ENCODE measurements around the gene MPLKIP.
"Not testable (repeated sequence)": the region's sequence is repeated elsewhere in the genome, so short reads cannot be mapped to it uniquely, and the experiment has no call there.

Gene MPLKIP

DNA sequence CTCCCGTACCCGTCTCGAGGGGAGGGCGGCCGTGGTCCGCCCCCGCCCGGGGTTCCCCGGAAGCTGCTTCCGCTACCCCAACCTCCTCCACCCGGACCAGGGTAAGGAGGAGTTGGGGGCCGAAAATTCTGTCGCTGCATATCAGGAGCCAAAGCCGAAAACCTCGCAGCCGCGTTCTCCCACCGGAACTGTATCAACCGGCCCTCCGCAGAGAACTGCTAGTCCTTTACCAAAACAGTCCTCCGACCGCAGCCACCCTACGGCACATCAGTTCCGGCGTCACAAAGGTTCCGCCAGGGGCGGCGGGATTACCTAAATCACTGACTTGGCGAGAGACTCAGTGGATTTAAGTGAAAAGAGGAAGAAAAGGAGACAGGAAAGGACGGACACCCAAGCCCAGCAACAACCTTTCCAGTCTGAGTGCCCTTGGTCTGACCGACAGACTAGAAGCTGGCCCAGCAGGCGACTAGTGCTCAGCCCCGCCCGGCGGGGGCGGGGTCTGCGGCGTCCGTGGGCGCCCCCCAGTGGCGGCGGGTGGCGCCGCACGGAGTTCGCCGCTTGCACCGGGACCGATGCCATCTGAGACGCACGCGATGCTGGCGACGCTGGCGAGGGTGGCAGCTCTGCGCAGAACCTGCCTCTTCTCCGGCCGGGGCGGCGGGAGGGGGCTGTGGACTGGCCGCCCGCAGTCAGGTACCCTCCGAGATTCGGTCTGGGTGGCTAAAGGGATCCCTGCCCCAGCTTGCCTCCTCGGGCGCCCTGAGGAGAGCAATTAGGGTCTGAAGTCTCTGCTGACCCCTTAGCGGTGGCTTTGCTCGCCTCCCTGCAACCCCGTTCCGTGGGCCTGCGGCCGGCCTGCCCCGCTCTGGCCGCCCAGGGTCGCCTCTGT lies at the start of gene MPLKIP, which contains the start of gene SUGCT:
Gene MPLKIP, minus strand, starts transcription at position 195 of the 889 bp plus-strand sequence. Its CDS starts 55 bp downstream, at position 140.
Gene SUGCT, plus strand, starts transcription at position 578 of the 889 bp plus-strand sequence.
- peak; percentile 93 for DNase-seq

GRCh38 chr7:40182452-40182851 lies 48.0 kb upstream of the MPLKIP start:
- no peak for DNase-seq

DNA sequence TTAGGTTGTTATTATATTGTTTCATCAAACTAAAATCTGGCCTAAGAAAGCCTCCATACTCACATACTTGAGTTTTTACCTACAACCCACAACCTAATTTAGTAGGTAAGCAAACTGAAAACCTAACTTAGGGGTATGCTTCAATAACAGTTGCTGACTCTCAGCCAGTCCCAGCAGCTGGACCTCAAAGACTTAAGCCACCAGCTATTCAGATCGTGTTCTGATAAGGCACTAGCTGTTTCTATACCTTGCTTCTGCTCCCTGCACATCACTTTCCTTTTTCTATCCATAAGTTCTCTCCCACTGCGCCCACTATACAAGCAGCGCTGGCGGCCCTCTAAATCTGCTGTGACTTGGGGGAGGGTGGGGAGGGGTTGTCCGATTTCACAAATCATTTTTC lies 42.6 kb upstream of the MPLKIP start:
- DNase-seq: no peak

DNA sequence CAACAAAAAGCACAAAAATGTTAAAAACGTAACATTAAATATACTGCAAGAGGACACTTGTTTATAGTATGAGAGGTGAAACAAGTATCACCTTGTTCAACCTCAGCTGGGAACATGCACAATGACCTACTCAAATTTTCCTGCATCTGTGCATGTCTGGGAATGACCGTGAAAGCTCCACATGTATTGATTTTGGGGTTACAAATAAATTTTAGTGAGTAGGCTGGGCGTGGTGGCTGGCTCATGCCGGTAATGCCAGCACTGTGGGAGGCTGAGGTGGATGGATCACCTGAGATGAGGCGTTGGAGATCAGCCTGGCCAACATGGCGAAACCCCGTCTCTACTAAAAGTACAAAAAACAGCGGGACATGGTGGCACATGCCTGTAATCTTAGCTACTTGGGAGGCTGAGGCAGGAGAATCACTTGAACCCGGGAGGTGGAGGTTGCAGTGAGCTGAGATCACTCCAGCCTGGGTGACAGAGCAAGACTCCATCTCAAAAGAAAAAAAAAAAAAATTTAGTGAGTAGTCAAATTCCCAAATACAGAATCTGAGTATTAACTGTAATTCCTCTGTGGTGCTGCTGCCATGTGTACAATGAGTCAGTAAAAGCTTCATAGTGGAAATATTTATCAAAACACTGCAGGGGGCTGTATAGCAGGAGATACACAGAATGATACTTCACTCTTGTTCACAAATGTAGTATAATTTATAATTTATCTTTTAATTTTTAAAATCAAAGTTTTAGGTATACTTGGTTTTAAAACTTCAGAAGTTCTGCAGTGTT lies 41.5 kb upstream of the MPLKIP start:
- DNase-seq: no peak

DNA sequence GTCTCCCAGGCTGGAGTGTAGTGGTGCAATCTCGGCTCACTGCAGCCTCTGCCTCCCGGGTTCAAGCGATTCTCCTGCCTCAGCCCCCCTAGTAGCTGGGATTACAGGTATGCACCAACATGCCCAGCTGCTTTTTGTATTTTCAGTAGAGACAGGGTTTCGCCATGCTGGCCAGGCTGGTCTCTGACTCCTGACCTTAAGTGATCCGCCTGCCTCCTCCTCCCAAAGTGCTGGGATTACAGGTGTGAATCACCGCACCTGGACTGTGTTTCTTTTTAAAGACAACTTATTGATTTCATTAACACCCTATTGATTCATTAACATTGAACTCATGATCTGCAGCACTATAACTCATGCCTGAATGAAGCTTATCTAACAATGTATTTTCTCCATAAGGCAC lies 40.8 kb upstream of the MPLKIP start:
- DNase-seq: not testable (repeated sequence)

- not testable (repeated sequence) for DNase-seq
Observed at GRCh38 chr7:40173121-40173520, 38.7 kb upstream of the MPLKIP start.

GRCh38 chr7:40168266-40168665 lies 33.8 kb upstream of the MPLKIP start:
- not testable (repeated sequence) for DNase-seq

- no peak for DNase-seq
Observed at GRCh38 chr7:40167291-40167690, 32.9 kb upstream of the MPLKIP start.

- no peak for DNase-seq
Observed at GRCh38 chr7:40165216-40165615, 30.8 kb upstream of the MPLKIP start.

DNA sequence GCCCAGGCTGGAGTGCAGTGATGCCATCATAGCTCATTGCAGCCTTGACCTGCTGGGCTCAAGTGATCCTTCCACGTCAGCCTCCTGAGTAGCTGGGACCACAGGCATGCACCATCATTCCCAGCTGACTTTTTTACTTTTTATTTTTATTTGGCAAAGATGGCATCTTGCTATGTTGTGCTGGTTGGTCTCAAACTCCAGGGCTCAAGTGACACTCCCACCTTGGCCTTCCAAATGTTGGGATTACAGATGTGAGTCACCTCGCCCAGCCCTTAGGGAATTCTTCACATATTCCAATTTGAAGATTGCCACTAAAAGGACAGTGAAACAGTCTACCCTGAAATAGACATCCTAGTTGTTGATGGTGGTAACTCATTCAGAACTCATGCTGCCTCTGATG lies 28.1 kb upstream of the MPLKIP start:
- DNase-seq: no peak

DNA sequence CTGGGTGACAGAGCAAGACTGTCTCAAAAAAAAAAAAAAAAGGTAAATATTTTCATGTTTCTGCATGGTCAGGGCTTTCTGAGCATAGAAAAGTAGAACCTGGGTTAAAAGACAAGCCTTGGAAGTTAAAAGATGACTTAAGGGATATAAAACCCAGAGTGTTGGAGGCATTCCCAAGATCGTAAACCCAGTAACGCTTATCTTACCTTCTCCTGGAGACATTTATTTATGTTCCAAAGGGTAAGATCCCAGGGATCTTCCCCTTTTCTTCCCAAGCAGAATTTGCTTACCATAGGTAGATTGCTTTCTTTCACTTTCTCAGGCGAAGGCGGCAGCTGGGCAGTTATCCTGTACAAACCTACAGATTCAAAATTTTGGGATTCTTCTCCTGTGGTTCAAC lies 22.6 kb upstream of the MPLKIP start:
- no peak for DNase-seq

- DNase-seq: no peak
Observed at GRCh38 chr7:40151504-40151903, 17.1 kb upstream of the MPLKIP start.

DNA sequence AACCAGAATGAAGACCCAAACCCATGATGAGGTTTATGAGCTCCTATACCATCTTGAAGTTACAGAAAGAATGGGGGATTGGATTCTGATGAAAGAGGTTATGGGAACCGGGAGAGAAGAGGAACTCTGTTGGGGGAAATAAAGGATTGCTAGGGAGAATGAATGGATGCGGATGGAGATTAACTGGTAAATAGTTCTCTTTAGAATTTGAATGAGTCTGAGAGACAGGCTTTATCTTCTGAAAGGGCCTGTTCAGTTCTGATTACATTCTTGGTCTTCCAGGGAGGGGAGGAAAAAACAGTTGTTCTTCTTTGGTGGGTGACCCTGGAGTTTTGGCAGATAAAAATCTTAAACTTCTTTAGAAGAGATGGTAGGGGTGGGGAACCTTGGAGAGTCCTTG lies 14.2 kb upstream of the MPLKIP start:
- DNase-seq: no peak

DNA sequence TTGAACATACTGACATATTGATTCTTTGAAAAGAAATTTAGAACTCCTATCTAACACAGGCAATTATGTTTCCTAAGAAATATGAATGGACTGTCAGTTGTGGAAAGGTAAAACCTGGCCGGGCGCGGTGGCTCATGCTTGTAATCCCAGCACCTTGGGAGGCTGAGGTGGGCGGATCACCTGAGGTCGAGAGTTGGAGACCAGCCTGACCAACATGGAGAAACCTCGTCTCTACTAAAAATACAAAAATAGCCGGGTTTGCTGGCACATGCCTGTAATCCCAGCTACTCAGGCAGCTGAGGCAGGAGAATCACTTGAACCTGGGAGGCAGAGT lies 13.8 kb upstream of the MPLKIP start:
- DNase-seq: not testable (repeated sequence)

DNA sequence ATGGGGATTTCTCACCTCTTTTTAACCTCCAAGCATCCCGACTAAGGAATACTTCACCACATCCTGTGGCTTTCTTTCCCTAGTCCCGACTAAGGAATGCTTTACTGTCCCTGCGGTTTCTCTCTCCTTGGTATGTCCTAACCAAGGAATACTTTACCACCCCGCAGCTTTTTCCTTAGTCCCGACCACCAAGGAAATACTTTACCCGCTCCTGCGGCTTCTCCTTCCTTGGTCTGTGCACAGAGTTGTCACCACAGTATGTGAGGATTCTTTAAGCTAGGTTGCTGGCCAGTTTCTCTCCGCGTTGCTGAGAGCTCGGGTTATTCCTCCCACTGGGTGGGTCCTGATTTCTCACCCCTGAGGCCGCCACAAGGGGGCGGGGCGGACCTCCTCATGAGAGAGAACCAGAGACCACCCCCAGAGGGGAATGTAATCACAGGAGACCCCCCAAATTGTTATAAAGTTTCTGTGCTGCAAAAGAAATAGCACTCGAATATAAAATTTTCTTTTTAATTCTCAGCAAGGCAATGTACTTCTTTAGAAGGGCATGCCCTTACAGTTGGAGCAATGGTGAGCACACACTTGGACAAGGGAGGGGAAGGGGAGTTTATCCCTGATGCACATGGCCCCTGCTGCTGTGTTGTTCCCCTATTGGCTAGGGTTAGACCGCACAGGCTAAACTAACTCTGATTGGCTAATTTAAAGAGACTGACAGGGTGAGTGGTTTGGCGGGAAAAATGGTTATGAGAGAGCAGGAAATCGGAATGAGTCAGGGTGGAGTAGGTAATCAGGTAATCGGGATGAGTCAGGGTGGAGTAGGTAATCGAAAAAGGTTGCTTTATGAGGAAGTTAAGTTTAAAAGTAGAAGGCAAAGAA lies 13.2 kb upstream of the MPLKIP start:
- DNase-seq: no peak

DNA sequence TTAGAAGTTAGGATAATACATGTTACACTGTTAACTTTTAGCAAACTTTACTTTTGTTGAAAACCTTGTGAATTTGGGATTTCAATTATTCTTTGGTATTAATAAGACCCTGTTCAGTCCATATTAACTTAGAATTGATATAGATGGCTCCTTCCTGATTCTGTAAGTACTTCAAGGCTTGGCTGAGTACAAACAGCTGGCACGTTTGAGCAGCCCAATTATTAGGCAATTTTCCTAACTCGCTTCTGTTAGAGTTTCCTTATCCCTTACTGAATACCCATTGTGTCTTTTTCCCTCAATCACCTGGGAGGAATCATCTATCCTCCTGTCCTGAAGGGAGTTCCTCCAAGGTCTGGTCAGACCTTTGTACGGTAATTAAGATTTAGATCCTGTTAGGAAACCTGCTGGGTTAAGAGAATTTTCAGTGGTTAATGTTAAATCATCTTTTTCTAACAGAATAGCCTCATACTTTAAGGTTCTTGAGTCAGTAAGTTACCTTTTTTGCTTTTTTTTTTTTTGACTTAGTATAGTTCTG lies 11.2 kb upstream of the MPLKIP start:
- not testable (repeated sequence) for DNase-seq

GRCh38 chr7:40141916-40142315 lies 7.5 kb upstream of the MPLKIP start:
- DNase-seq: not testable (repeated sequence)

- DNase-seq: not testable (repeated sequence)
Observed at GRCh38 chr7:40139891-40140290, 5.5 kb upstream of the MPLKIP start.

DNA sequence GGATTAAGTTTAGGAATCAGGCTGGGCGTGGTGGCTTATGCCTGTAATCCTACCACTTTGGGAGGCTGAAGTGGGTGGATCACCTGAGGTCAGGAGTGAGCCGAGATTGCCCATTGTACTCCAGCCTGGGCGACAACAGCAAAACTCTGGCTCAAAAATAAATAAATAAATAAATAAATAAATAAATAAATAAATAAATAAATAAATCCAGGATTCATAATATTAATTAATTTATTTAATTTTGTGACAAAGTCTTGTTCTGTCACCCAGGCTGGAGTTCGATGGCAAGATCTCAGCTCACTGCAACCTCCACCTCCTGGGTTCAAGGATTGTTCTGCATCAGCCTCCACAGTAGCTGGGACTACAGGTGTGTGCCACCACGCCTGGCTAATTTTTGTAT lies 4.6 kb upstream of the MPLKIP start:
- DNase-seq: no peak

- no peak for DNase-seq
Observed at GRCh38 chr7:40137563-40137962, 3.1 kb upstream of the MPLKIP start.

DNA sequence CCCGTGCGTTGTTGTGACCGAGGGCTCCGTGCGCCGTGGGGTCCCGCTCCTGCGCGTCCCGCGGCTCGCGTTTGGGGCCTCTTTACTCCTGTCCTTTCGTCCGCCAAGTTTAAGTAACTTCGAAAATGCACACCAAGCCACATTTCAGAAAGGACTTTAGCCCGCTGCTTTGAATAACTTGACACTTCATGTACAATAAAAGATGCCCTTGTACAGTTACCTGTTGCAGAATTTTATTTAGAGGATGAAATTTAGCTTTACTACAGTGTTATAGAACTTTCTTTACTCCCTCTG lies 842 bp upstream of the MPLKIP start:
- DNase-seq: no peak

- no peak for DNase-seq
Observed at GRCh38 chr7:40133561-40134427, 628 bp downstream of the MPLKIP start.
